Thyroid gland (tissue), 4 donors: ENCODE data around the gene FURIN.

Source experiments
- POLR2A ChIP-seq, 2 donors: fragments of 450-650 bp; IDR thresholded peaks; one replicate each; pipeline ENCODE4 v1.6.1; 2017; ENCODE audit warnings: antibody characterized with exemption in 2 of 2, mild to moderate bottlenecking in 2 of 2, moderate library complexity in 1 of 2
- TF ChIP-seq, protein P1 (sequence below), 6 experiments: fragments of 200-600 bp in 3 of 6; fragments of 450-650 bp in 3 of 6; sonication (generic) in 3 of 6; IDR thresholded peaks; one replicate each; pipeline ENCODE4 v1.5.1; 2016 to 2019; ENCODE audit warnings: antibody characterized with exemption in 6 of 6, mild to moderate bottlenecking in 2 of 6, inconsistent platforms in 1 of 6, moderate library complexity in 1 of 6

DNA sequence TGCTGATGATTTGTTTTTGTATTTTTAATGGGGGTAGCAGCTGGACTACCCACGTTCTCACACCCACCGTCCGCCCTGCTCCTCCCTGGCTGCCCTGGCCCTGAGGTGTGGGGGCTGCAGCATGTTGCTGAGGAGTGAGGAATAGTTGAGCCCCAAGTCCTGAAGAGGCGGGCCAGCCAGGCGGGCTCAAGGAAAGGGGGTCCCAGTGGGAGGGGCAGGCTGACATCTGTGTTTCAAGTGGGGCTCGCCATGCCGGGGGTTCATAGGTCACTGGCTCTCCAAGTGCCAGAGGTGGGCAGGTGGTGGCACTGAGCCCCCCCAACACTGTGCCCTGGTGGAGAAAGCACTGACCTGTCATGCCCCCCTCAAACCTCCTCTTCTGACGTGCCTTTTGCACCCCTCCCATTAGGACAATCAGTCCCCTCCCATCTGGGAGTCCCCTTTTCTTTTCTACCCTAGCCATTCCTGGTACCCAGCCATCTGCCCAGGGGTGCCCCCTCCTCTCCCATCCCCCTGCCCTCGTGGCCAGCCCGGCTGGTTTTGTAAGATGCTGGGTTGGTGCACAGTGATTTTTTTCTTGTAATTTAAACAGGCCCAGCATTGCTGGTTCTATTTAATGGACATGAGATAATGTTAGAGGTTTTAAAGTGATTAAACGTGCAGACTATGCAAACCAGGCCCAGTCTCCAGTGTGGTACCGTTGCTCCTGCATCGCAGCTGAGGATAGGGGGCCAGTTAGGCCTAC, 14.6 kb downstream of the FURIN start:
- TF ChIP-seq, protein P1, sequence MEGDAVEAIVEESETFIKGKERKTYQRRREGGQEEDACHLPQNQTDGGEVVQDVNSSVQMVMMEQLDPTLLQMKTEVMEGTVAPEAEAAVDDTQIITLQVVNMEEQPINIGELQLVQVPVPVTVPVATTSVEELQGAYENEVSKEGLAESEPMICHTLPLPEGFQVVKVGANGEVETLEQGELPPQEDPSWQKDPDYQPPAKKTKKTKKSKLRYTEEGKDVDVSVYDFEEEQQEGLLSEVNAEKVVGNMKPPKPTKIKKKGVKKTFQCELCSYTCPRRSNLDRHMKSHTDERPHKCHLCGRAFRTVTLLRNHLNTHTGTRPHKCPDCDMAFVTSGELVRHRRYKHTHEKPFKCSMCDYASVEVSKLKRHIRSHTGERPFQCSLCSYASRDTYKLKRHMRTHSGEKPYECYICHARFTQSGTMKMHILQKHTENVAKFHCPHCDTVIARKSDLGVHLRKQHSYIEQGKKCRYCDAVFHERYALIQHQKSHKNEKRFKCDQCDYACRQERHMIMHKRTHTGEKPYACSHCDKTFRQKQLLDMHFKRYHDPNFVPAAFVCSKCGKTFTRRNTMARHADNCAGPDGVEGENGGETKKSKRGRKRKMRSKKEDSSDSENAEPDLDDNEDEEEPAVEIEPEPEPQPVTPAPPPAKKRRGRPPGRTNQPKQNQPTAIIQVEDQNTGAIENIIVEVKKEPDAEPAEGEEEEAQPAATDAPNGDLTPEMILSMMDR (IDR thresholded peaks at IDR 0.05) = no peak
- TF ChIP-seq POLR2A (IDR thresholded peaks at IDR 0.05) = no peak
